ENCODE measurements around the gene CAB39. TPM values are rescaled to one million over a fixed set of nuclear protein-coding genes. Genes with fewer than 3 reads are reported as not detected.
A peak's percentile ranks its signal among the peaks of the same experiment; 100 is the strongest.

CAB39 gene
- total and polyA plus RNA-seq, 4 donors, result 19.4 to 123 (median 57.1) TPM

GRCh38 chr2:230784795-230785194, 72.2 kb downstream of the CAB39 start:
- H3K27ac ChIP-seq (ENCODE audit: low read depth in 1 of 2, low read length in 1 of 2), result peak overlapping the region in 1 of 2 donors; percentile 37
- no peaks in the 10 kb centered on the region for H3K27me3 ChIP-seq (ENCODE audit: control insufficient read depth in 3 of 3, insufficient read depth in 3 of 3, low read length in 2 of 3)
- H3K9me3 ChIP-seq (ENCODE audit: control insufficient read depth in 4 of 4, insufficient read depth in 3 of 4, low read length in 3 of 4), result peaks cover 0 to 20% (median 3%) of the 10 kb centered on the region in 4 donors
- H3K9ac ChIP-seq (ENCODE audit: insufficient read depth in 1 of 2, low read length in 2 of 2), result no peak overlapping the region
- no peak for ATAC-seq (ENCODE audit: insufficient read depth, low FRiP score)
- WGBS, 2 donors, result 67 to 72% methylated on average over 4 of the region's 4 CpGs
- peaks cover 0 to 4% (median 3%) of the 10 kb centered on the region in 4 donors for H3K36me3 ChIP-seq (ENCODE audit: control insufficient read depth in 4 of 4, insufficient read depth in 4 of 4, low read length in 4 of 4)
- no peak overlapping the region for H3K4me3 ChIP-seq
- no peak for TF ChIP-seq CTCF (IDR thresholded peaks at IDR 0.05; ENCODE audit: control extremely low read depth, extremely low read depth)
- no peak for DNase-seq
- peaks cover 0 to 18% (median 3%) of the 10 kb centered on the region in 5 donors for H3K4me1 ChIP-seq (ENCODE audit: control insufficient read depth in 5 of 5, insufficient read depth in 5 of 5, low read length in 5 of 5)

DNA sequence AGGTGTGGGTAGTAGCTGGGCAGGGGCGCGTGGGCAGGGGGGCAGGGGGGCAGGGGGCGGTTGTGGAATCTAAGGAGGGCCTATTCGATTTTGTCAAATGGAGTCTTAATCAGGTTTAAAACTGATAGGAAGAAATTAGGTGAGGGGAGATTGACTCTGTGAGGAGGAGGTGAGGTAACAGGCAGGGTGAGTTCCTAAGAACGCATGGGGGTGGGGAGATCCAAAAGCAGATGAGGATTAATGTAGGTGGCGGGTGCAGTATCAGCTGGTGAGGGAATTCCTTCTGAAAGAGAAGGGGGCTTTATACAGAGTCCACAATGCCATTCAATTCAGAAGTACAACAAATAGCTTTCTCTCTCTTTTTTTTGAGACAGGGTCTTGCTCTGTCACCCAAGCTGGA, 72.7 kb downstream of the CAB39 start:
- Histone ChIP-seq H3K27ac (ENCODE audit: low read depth in 1 of 2, low read length in 1 of 2) (no peak overlapping the region), H3K9me3 (ENCODE audit: control insufficient read depth in 4 of 4, insufficient read depth in 3 of 4, low read length in 3 of 4) (peaks cover 0 to 20% (median 3%) of the 10 kb centered on the region in 4 donors), H3K36me3 (ENCODE audit: control insufficient read depth in 4 of 4, insufficient read depth in 4 of 4, low read length in 4 of 4) (peaks cover 0 to 8% (median 3%) of the 10 kb centered on the region in 4 donors), H3K27me3 (ENCODE audit: control insufficient read depth in 3 of 3, insufficient read depth in 3 of 3, low read length in 2 of 3) (no peaks in the 10 kb centered on the region), H3K4me1 (ENCODE audit: control insufficient read depth in 5 of 5, insufficient read depth in 5 of 5, low read length in 5 of 5) (peaks cover 0 to 17% (median 3%) of the 10 kb centered on the region in 5 donors), H3K9ac (ENCODE audit: insufficient read depth in 1 of 2, low read length in 2 of 2) (no peak overlapping the region), H3K4me3 (no peak overlapping the region)
- DNase-seq (no peak), ATAC-seq (ENCODE audit: insufficient read depth, low FRiP score) (no peak)
- WGBS, 2 donors, result 94 to 95% methylated on average over 6 of the region's 6 CpGs
- no peak for TF ChIP-seq CTCF (IDR thresholded peaks at IDR 0.05; ENCODE audit: control extremely low read depth, extremely low read depth)

DNA sequence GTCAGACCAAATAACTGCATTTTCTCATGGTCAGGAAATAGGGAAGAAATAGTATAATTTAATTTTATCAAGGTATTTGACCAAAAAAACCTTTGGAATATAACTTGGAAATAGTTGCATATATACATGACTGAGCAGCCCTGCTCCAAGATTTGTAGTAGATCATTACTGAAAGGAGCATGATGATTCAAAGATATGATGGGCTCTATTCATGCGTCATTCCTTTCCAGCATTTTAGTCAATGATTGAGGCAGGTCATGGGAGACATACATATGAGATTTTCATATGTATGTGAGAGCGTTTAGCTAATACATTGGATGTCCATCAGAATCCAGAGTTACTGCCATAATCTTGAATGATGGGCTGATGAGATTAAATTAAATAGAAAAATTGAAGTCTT, 74.5 kb downstream of the CAB39 start:
- no peak for ATAC-seq (ENCODE audit: insufficient read depth, low FRiP score)
- Histone ChIP-seq H3K27ac (ENCODE audit: low read depth in 1 of 2, low read length in 1 of 2) (no peak overlapping the region), H3K9ac (ENCODE audit: insufficient read depth in 1 of 2, low read length in 2 of 2) (no peak overlapping the region), H3K4me1 (ENCODE audit: control insufficient read depth in 5 of 5, insufficient read depth in 5 of 5, low read length in 5 of 5) (peaks cover 0 to 11% (median 0%) of the 10 kb centered on the region in 5 donors), H3K9me3 (ENCODE audit: control insufficient read depth in 4 of 4, insufficient read depth in 3 of 4, low read length in 3 of 4) (peaks cover 0 to 20% (median 3%) of the 10 kb centered on the region in 4 donors), H3K36me3 (ENCODE audit: control insufficient read depth in 4 of 4, insufficient read depth in 4 of 4, low read length in 4 of 4) (peaks cover 3 to 9% (median 5%) of the 10 kb centered on the region in 4 donors), H3K4me3 (no peak overlapping the region), H3K27me3 (ENCODE audit: control insufficient read depth in 3 of 3, insufficient read depth in 3 of 3, low read length in 2 of 3) (no peaks in the 10 kb centered on the region)
- TF ChIP-seq CTCF (IDR thresholded peaks at IDR 0.05; ENCODE audit: control extremely low read depth, extremely low read depth), result no peak
- 96 to 100% methylated on average over 2 of the region's 2 CpGs for WGBS, 2 donors
- DNase-seq, result no peak

All from lung (tissue), 12 donors.